ENCODE results near the gene TTC32.

DNA sequence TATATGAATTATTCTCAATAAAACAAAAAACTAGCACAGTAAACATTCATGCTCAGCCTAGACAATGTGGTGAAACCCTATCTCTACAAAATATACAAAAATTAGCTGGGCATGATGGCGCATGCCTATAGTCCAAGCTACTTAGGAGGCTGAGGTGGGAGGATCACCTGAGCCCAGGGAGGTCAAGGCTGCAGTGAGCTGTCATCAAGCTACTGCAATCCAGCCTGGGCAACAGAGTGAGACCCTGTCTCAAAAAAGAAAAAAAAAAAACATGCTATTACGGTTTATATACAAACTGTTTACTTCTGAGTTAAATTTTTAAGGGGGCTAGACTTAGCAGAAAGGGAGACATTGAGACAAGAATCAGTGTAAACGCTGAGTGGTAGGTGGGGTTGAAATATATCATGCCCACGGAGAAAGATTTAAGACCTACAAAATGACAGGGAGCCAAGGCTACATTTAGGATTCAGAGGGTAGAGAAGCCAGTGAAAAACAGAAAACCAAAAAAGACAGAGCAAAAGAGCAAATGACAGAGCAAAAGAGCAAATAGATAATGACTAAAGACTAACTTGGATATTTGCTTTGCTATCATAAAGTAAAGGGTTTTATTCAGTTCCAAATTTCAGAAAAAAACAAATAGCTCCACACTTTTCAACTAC is 7.5 kb downstream of the TTC32 start:
- TF ChIP-seq, protein P1, sequence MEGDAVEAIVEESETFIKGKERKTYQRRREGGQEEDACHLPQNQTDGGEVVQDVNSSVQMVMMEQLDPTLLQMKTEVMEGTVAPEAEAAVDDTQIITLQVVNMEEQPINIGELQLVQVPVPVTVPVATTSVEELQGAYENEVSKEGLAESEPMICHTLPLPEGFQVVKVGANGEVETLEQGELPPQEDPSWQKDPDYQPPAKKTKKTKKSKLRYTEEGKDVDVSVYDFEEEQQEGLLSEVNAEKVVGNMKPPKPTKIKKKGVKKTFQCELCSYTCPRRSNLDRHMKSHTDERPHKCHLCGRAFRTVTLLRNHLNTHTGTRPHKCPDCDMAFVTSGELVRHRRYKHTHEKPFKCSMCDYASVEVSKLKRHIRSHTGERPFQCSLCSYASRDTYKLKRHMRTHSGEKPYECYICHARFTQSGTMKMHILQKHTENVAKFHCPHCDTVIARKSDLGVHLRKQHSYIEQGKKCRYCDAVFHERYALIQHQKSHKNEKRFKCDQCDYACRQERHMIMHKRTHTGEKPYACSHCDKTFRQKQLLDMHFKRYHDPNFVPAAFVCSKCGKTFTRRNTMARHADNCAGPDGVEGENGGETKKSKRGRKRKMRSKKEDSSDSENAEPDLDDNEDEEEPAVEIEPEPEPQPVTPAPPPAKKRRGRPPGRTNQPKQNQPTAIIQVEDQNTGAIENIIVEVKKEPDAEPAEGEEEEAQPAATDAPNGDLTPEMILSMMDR (IDR thresholded peaks at IDR 0.05), result no peak
- no peak for TF ChIP-seq POLR2A (IDR thresholded peaks at IDR 0.05)

All from lower leg skin (tissue), 3 donors.